Measurements from ENCODE around the gene WDR17. TPM values are rescaled to one million over a fixed set of nuclear protein-coding genes. Genes with fewer than 3 reads are reported as not detected.

The WDR17 gene
- total RNA-seq, 1 experiment from 2014 or later = 4.4 TPM

GRCh38 chr4:176209535-176209934 is 143.9 kb downstream of the WDR17 start:
- ChIA-PET POLR2A (no interaction called here), CTCF (no interaction called here)
- Mint-ChIP-seq H3K4me1 (peaks cover 19% of the 10 kb centered on the region), H3K4me3 (no peak overlapping the region), H3K27me3 (ENCODE audit: low read depth) (no peaks in the 10 kb centered on the region), H3K36me3 (peaks cover 10% of the 10 kb centered on the region; the same call in 1 of the 2 replicates), H3K9me3 (peaks cover 16% of the 10 kb centered on the region), H3K27ac (no peak overlapping the region)
- TF ChIP-seq, protein P1, sequence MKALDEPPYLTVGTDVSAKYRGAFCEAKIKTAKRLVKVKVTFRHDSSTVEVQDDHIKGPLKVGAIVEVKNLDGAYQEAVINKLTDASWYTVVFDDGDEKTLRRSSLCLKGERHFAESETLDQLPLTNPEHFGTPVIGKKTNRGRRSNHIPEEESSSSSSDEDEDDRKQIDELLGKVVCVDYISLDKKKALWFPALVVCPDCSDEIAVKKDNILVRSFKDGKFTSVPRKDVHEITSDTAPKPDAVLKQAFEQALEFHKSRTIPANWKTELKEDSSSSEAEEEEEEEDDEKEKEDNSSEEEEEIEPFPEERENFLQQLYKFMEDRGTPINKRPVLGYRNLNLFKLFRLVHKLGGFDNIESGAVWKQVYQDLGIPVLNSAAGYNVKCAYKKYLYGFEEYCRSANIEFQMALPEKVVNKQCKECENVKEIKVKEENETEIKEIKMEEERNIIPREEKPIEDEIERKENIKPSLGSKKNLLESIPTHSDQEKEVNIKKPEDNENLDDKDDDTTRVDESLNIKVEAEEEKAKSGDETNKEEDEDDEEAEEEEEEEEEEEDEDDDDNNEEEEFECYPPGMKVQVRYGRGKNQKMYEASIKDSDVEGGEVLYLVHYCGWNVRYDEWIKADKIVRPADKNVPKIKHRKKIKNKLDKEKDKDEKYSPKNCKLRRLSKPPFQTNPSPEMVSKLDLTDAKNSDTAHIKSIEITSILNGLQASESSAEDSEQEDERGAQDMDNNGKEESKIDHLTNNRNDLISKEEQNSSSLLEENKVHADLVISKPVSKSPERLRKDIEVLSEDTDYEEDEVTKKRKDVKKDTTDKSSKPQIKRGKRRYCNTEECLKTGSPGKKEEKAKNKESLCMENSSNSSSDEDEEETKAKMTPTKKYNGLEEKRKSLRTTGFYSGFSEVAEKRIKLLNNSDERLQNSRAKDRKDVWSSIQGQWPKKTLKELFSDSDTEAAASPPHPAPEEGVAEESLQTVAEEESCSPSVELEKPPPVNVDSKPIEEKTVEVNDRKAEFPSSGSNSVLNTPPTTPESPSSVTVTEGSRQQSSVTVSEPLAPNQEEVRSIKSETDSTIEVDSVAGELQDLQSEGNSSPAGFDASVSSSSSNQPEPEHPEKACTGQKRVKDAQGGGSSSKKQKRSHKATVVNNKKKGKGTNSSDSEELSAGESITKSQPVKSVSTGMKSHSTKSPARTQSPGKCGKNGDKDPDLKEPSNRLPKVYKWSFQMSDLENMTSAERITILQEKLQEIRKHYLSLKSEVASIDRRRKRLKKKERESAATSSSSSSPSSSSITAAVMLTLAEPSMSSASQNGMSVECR (CRISPR knock-in tag; IDR thresholded peaks at IDR 0.05; ENCODE audit: borderline replicate concordance) = no peak
- TF ChIP-seq GABPB1 (CRISPR knock-in tag; IDR thresholded peaks at IDR 0.05) (no peak), IRF2 (CRISPR knock-in tag; IDR thresholded peaks at IDR 0.05; ENCODE audit: borderline replicate concordance, low read depth) (no peak)
- no peak for DNase-seq (ENCODE audit: low spot score)
- no peak for ATAC-seq

DNA sequence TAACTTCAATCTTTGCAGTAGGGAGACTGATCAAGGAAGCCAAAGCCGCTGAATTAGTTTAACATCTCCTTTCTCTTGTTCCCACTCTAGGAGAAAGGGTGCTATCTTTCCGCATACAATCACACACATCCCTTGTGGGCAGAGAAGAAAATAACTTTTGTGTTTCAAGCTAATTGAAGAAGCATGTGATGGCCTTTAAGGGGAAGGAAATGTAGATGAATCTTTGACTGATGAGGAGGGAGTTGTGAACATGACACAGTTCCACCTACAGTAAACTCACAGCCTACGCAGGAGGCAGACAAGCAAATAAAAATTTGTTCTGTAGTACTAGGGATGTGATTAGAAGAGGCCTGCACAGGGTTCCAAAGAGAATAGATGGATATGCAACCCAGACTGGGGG is 144.5 kb downstream of the WDR17 start:
- no peaks in the 10 kb centered on the region for H3K27me3 Mint-ChIP-seq (ENCODE audit: low read depth)
- H3K9me3 Mint-ChIP-seq = peaks cover 16% of the 10 kb centered on the region
- POLR2A ChIA-PET = no interaction called here
- H3K27ac Mint-ChIP-seq = no peak overlapping the region
- CTCF ChIA-PET = no interaction called here
- DNase-seq (ENCODE audit: low spot score) (no peak), ATAC-seq (no peak)
- peaks cover 16% of the 10 kb centered on the region for H3K4me1 Mint-ChIP-seq
- TF ChIP-seq, protein P2, sequence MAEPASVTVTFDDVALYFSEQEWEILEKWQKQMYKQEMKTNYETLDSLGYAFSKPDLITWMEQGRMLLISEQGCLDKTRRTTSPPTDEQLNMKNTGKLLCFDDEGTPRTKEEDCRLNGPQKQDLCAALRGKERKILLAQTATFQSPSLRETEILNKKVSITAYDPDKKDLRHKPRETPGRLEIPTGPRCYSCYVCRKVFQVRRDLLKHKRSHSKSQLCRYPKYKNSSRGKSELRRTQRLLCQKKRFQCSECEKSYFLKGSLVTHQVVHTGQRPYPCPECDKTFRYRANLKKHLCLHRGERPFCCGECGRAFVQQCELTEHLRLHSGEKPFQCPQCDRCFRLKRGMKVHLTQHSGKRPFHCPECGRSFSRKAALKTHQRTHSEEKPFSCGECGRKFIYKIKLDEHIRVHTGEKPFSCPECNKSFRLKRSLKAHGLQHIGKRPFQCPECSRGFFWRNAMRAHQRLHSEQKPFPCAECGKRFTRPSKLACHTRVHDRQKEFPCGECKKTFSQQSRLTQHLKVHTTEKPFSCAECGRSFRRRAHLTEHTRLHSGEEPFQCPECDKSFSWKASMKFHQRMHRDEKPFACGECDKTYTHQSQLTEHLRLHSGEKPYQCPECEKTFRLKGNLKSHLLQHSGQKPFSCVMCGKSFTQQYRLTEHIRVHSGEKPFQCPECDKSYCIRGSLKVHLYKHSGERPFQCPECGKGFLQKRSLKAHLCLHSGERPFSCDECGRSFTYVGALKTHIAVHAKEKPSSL (CRISPR knock-in tag; conservative IDR thresholded peaks at IDR 0.05) = no peak
- TF ChIP-seq, protein P3, sequence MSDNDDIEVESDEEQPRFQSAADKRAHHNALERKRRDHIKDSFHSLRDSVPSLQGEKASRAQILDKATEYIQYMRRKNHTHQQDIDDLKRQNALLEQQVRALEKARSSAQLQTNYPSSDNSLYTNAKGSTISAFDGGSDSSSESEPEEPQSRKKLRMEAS (CRISPR knock-in tag; IDR thresholded peaks at IDR 0.05) = no peak
- no peak for TF ChIP-seq SP1 (CRISPR knock-in tag; conservative IDR thresholded peaks at IDR 0.05)
- TF ChIP-seq PRRX2 (CRISPR knock-in tag; IDR thresholded peaks at IDR 0.05) = no peak
- no peak for TF ChIP-seq ATF1 (CRISPR knock-in tag; IDR thresholded peaks at IDR 0.05)
- TF ChIP-seq NFYB (CRISPR knock-in tag; conservative IDR thresholded peaks at IDR 0.05; ENCODE audit: low read depth) = no peak
- TF ChIP-seq MYBL2 (CRISPR knock-in tag; IDR thresholded peaks at IDR 0.05) = no peak
- no peak for TF ChIP-seq TCF7 (CRISPR knock-in tag; IDR thresholded peaks at IDR 0.05; ENCODE audit: low read depth)
- TF ChIP-seq GTF2I (CRISPR knock-in tag; conservative IDR thresholded peaks at IDR 0.05) = no peak
- no peak for TF ChIP-seq ZBTB43 (CRISPR knock-in tag; IDR thresholded peaks at IDR 0.05)
- TF ChIP-seq NR2C2 (CRISPR knock-in tag; IDR thresholded peaks at IDR 0.05) = no peak
- TF ChIP-seq, protein P4, sequence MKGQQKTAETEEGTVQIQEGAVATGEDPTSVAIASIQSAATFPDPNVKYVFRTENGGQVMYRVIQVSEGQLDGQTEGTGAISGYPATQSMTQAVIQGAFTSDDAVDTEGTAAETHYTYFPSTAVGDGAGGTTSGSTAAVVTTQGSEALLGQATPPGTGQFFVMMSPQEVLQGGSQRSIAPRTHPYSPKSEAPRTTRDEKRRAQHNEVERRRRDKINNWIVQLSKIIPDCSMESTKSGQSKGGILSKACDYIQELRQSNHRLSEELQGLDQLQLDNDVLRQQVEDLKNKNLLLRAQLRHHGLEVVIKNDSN (CRISPR knock-in tag; IDR thresholded peaks at IDR 0.05) = no peak
- no peak for TF ChIP-seq FOXP4 (CRISPR knock-in tag; IDR thresholded peaks at IDR 0.05)
- H3K4me3 Mint-ChIP-seq = no peak overlapping the region
- peaks cover 10% of the 10 kb centered on the region; the same call in 1 of the 2 replicates for H3K36me3 Mint-ChIP-seq
